ENCODE results near the gene FTMT. TPM values are rescaled to one million over a fixed set of nuclear protein-coding genes. Genes with fewer than 3 reads are reported as not detected.

FTMT gene
- total RNA-seq, 1 experiment from 2014 or later: not detected

GRCh38 chr5:121873409-121873808, 21.7 kb downstream of the FTMT start:
- no TSS peak for BruUV-seq (replicated peaks)
- Histone ChIP-seq H3F3A (ENCODE audit: low read length, unreplicated experiment) (no peaks in the 10 kb centered on the region), H2AFZ (ENCODE audit: low read length) (no peak overlapping the region), H3K9me2 (replicated peaks; ENCODE audit: low read length) (no peaks in the 10 kb centered on the region), H3K36me3 (ENCODE audit: low read depth, low read length) (no peaks in the 10 kb centered on the region), H3K4me2 (ENCODE audit: low read length) (no peak overlapping the region), H3K4me1 (ENCODE audit: insufficient read depth, low read length) (no peaks in the 10 kb centered on the region), H3K9ac (ENCODE audit: low read length) (no peak overlapping the region), H3K79me2 (ENCODE audit: low read length) (no peaks in the 10 kb centered on the region), H3K4me3 (ENCODE audit: low read length) (no peak overlapping the region), H3K27me3 (ENCODE audit: low read length) (no peaks in the 10 kb centered on the region), H3K9me3 (ENCODE audit: low read length) (no peaks in the 10 kb centered on the region), H4K20me1 (ENCODE audit: low read length) (no peaks in the 10 kb centered on the region), H3K27ac (ENCODE audit: low read length) (no peak overlapping the region)
- POLR2A ChIA-PET (ENCODE audit: unreplicated experiment): no interaction called here
- intact Hi-C loops (cut with micrococcal nuclease): no loop called here
- DNase-seq: no peak
- TF ChIP-seq EZH2phosphoT487 (IDR thresholded peaks at IDR 0.05; ENCODE audit: borderline replicate concordance, low read length) (no peak), EZH2 (IDR thresholded peaks at IDR 0.05; ENCODE audit: low read length, unreplicated experiment) (no peak), CTCF (conservative IDR thresholded peaks at IDR 0.05; ENCODE audit: low read depth, low read length) (no peak)
- no peak for ATAC-seq
- CTCF ChIA-PET: no interaction called here

- no peak overlapping the region for H3K4me2 ChIP-seq (ENCODE audit: low read length)
- H2AFZ ChIP-seq (ENCODE audit: low read length): no peak overlapping the region
- H3K27ac ChIP-seq (ENCODE audit: low read length): no peak overlapping the region
- no peaks in the 10 kb centered on the region for H4K20me1 ChIP-seq (ENCODE audit: low read length)
- H3K9ac ChIP-seq (ENCODE audit: low read length): no peak overlapping the region
- H3K4me1 ChIP-seq (ENCODE audit: insufficient read depth, low read length): no peaks in the 10 kb centered on the region
- no TSS peak for BruUV-seq (replicated peaks)
- H3K79me2 ChIP-seq (ENCODE audit: low read length): no peaks in the 10 kb centered on the region
- intact Hi-C loops (cut with micrococcal nuclease): no loop called here
- TF ChIP-seq EZH2phosphoT487 (IDR thresholded peaks at IDR 0.05; ENCODE audit: borderline replicate concordance, low read length): no peak
- TF ChIP-seq EZH2 (IDR thresholded peaks at IDR 0.05; ENCODE audit: low read length, unreplicated experiment): no peak
- TF ChIP-seq CTCF (conservative IDR thresholded peaks at IDR 0.05; ENCODE audit: low read depth, low read length): no peak
- no peak for DNase-seq
- no peaks in the 10 kb centered on the region for H3K27me3 ChIP-seq (ENCODE audit: low read length)
- no peak overlapping the region for H3K4me3 ChIP-seq (ENCODE audit: low read length)
- H3F3A ChIP-seq (ENCODE audit: low read length, unreplicated experiment): no peaks in the 10 kb centered on the region
- ChIA-PET CTCF (no interaction called here), POLR2A (ENCODE audit: unreplicated experiment) (no interaction called here)
- no peaks in the 10 kb centered on the region for H3K9me2 ChIP-seq (replicated peaks; ENCODE audit: low read length)
- no peak for ATAC-seq
- no peaks in the 10 kb centered on the region for H3K36me3 ChIP-seq (ENCODE audit: low read depth, low read length)
- H3K9me3 ChIP-seq (ENCODE audit: low read length): no peaks in the 10 kb centered on the region
These were observed 33.9 kb downstream of the FTMT start for GRCh38 chr5:121885630-121886029.

GRCh38 chr5:121887727-121888126, 36.0 kb downstream of the FTMT start:
- POLR2A ChIA-PET (ENCODE audit: unreplicated experiment): no interaction called here
- H4K20me1 ChIP-seq (ENCODE audit: low read length): no peaks in the 10 kb centered on the region
- no peak overlapping the region for H3K4me3 ChIP-seq (ENCODE audit: low read length)
- H3F3A ChIP-seq (ENCODE audit: low read length, unreplicated experiment): no peaks in the 10 kb centered on the region
- H3K4me2 ChIP-seq (ENCODE audit: low read length): no peak overlapping the region
- no peak overlapping the region for H3K27ac ChIP-seq (ENCODE audit: low read length)
- CTCF ChIA-PET: interaction anchor here (0.7 kb wide), 1 partner anchor 391 kb away, joined by 4 read pairs; no protein-coding TSS in a partner anchor
- no peak overlapping the region for H2AFZ ChIP-seq (ENCODE audit: low read length)
- no peak for TF ChIP-seq EZH2 (IDR thresholded peaks at IDR 0.05; ENCODE audit: low read length, unreplicated experiment)
- no peak for TF ChIP-seq CTCF (conservative IDR thresholded peaks at IDR 0.05; ENCODE audit: low read depth, low read length)
- TF ChIP-seq EZH2phosphoT487 (IDR thresholded peaks at IDR 0.05; ENCODE audit: borderline replicate concordance, low read length): no peak
- no peak for DNase-seq
- H3K9me2 ChIP-seq (replicated peaks; ENCODE audit: low read length): no peaks in the 10 kb centered on the region
- H3K79me2 ChIP-seq (ENCODE audit: low read length): no peaks in the 10 kb centered on the region
- ATAC-seq: no peak
- H3K9me3 ChIP-seq (ENCODE audit: low read length): no peaks in the 10 kb centered on the region
- no peaks in the 10 kb centered on the region for H3K36me3 ChIP-seq (ENCODE audit: low read depth, low read length)
- intact Hi-C loops (cut with micrococcal nuclease): no loop called here
- H3K4me1 ChIP-seq (ENCODE audit: insufficient read depth, low read length): no peaks in the 10 kb centered on the region
- H3K9ac ChIP-seq (ENCODE audit: low read length): no peak overlapping the region
- H3K27me3 ChIP-seq (ENCODE audit: low read length): no peaks in the 10 kb centered on the region; the same call in 1 of the 2 replicates
- BruUV-seq (replicated peaks): no TSS peak

Data from PC-3 (cell line).